GM12878 (cell line): ENCODE results near the gene POLR3A. TPM values are rescaled to one million over a fixed set of nuclear protein-coding genes. Genes with fewer than 3 reads are reported as not detected.
A peak's percentile ranks its signal among the peaks of the same experiment; 100 is the strongest.

Source experiments
- BACH1 ChIP-seq: fragments of 450-650 bp; IDR thresholded peaks from 2 replicates; pipeline ENCODE4 v1.6.1; 2017; ENCODE audit warnings: mild to moderate bottlenecking, borderline replicate concordance
- CBFB ChIP-seq: IDR thresholded peaks from 2 replicates; pipeline ENCODE4 v1.6.1; 2016; ENCODE audit warnings: antibody characterized with exemption, low read depth
- CEBPB ChIP-seq, 2 experiments: fragments of 150-350 bp in 1 of 2; IDR thresholded peaks; 2 replicates each; pipeline ENCODE4 v1.6.1; 2012 to 2014; ENCODE audit warnings: low read depth in 2 of 2, low read length in 2 of 2, borderline replicate concordance in 1 of 2, inconsistent platforms in 1 of 2
- CREB1 ChIP-seq: IDR thresholded peaks from 2 replicates; pipeline ENCODE4 v1.6.1; 2012; ENCODE audit warnings: low read depth, mild to moderate bottlenecking, inconsistent platforms
- DPF2 ChIP-seq: fragments of 450-650 bp; IDR thresholded peaks from 2 replicates; pipeline ENCODE4 v1.6.1; 2017; ENCODE audit warnings: mild to moderate bottlenecking
- ELK1 ChIP-seq: IDR thresholded peaks from 2 replicates; pipeline ENCODE4 v1.6.1; 2012; ENCODE audit warnings: low read depth, low read length, improper control_type of control experiment
- HDAC6 ChIP-seq: fragments of 200-600 bp; sonication (generic); IDR thresholded peaks from one replicate; pipeline ENCODE4 v1.8.0; 2017; ENCODE audit warnings: antibody characterized with exemption; ENCODE audit not compliant: unreplicated experiment
- IKZF2 ChIP-seq, 2 experiments: fragments of 450-650 bp; IDR thresholded peaks; 2 replicates each; pipeline ENCODE4 v1.6.1; 2017; ENCODE audit warnings: mild to moderate bottlenecking in 2 of 2, moderate library complexity in 2 of 2
- JUNB ChIP-seq: IDR thresholded peaks from 2 replicates; pipeline ENCODE4 v1.6.1; 2016; ENCODE audit warnings: antibody characterized with exemption, mild to moderate bottlenecking
- LARP7 ChIP-seq: fragments of 450-650 bp; IDR thresholded peaks from 2 replicates; pipeline ENCODE4 v1.6.1; 2017; ENCODE audit warnings: mild to moderate bottlenecking
- MYB ChIP-seq: fragments of 150-350 bp; IDR thresholded peaks from 2 replicates; pipeline ENCODE4 v1.6.1; 2014; ENCODE audit warnings: mild to moderate bottlenecking, low read depth, low read length, borderline replicate concordance
- NBN ChIP-seq: fragments of 450-650 bp; IDR thresholded peaks from 2 replicates; pipeline ENCODE4 v1.6.1; 2016
- NR2C2 ChIP-seq: IDR thresholded peaks from 2 replicates; pipeline ENCODE4 v1.6.1; 2011; ENCODE audit warnings: borderline replicate concordance, low read depth; ENCODE audit not compliant: control insufficient read depth, insufficient read length
- PBX3 ChIP-seq: IDR thresholded peaks from 2 replicates; pipeline ENCODE4 v1.6.1; 2011; ENCODE audit warnings: mild to moderate bottlenecking, low read depth, low read length, moderate library complexity; ENCODE audit not compliant: insufficient replicate concordance
- POLR2A ChIP-seq: IDR thresholded peaks from 2 replicates; pipeline ENCODE4 v1.6.1; 2011; ENCODE audit warnings: low read depth, mild to moderate bottlenecking, low read length
- POLR2AphosphoS2 ChIP-seq: IDR thresholded peaks from 2 replicates; pipeline ENCODE4 v1.6.1; 2011; ENCODE audit warnings: low read depth, mild to moderate bottlenecking, low read length, improper control_type of control experiment, moderate library complexity
- POU2F2 ChIP-seq: IDR thresholded peaks from 3 replicates; pipeline ENCODE4 v1.6.1; 2011; ENCODE audit warnings: low read depth, mild to moderate bottlenecking, low read length, borderline replicate concordance
- RBBP5 ChIP-seq: fragments of 200-600 bp; sonication (generic); conservative IDR thresholded peaks from 2 replicates; pipeline ENCODE4 v1.6.1; 2016
- RELB ChIP-seq: fragments of 450-650 bp; IDR thresholded peaks from 2 replicates; pipeline ENCODE4 v1.6.1; 2017; ENCODE audit warnings: low read depth, mild to moderate bottlenecking, moderate library complexity
- SIN3A ChIP-seq: IDR thresholded peaks from 2 replicates; pipeline ENCODE4 v1.6.1; 2012; ENCODE audit warnings: low read depth, low read length, improper control_type of control experiment
- STAT3 ChIP-seq: IDR thresholded peaks from 2 replicates; pipeline ENCODE4 v1.6.1; 2011; ENCODE audit warnings: low read depth, low read length, improper control_type of control experiment
- TAF1 ChIP-seq: IDR thresholded peaks from 2 replicates; pipeline ENCODE4 v1.6.1; 2011; ENCODE audit warnings: mild to moderate bottlenecking, low read depth, low read length, borderline replicate concordance
- TCF7 ChIP-seq: IDR thresholded peaks from 2 replicates; pipeline ENCODE4 v1.6.1; 2014; ENCODE audit warnings: antibody characterized with exemption, borderline replicate concordance
- ZNF384 ChIP-seq: IDR thresholded peaks from 2 replicates; pipeline ENCODE4 v1.6.1; 2012; ENCODE audit warnings: low read depth, mild to moderate bottlenecking, low read length, improper control_type of control experiment, borderline replicate concordance
- ZSCAN29 ChIP-seq: fragments of 450-650 bp; IDR thresholded peaks from 2 replicates; pipeline ENCODE4 v1.6.1; 2017; ENCODE audit warnings: mild to moderate bottlenecking, moderate library complexity
- polyA plus RNA-seq, 11 experiments: library from polyadenylated mRNA; depleted of rRNA in 4 of 11; unstranded in 6 of 11; stranded (reverse) in 5 of 11; fragments of >200 nt; fragmentation: Nextera tagmentation in 4 of 11; fragmentation: Illumina TruSeq in 1 of 11; extraction: Ambion mirVana in 4 of 11; extraction: Trizol in 1 of 11; gene quantifications; 1 replicate in 1 of 11; 2 replicates in 10 of 11; pipeline versions ENCODE4 v1.2.1 to v1.2.3, GENCODE V29; 2011 to 2016; ENCODE audit warnings: inconsistent platforms in 2 of 11, missing spikeins in 2 of 11, low read depth in 1 of 11
- total RNA-seq, 4 experiments: library from RNA; depleted of rRNA in 3 of 4; stranded (reverse); fragments of >200 nt in 3 of 4; fragmentation: Illumina TruSeq in 1 of 4; extraction: Trizol in 1 of 4; gene quantifications; 2 replicates each; pipeline versions ENCODE4 v1.2.1 to v1.2.3, GENCODE V29; 2013 to 2021
- TF ChIP-seq, protein P1 (sequence below): fragments of 450-650 bp; IDR thresholded peaks from 2 replicates; pipeline ENCODE4 v1.6.1; 2018; ENCODE audit warnings: borderline replicate concordance, mild to moderate bottlenecking; ENCODE audit not compliant: partially characterized antibody

The POLR3A gene
- total and polyA plus RNA-seq, 10 of the 15 experiments (the other 5 are each of a cell fraction or from before 2014, with no cell fraction given), result 5.4 to 20.4 (median 14.4) TPM

DNA sequence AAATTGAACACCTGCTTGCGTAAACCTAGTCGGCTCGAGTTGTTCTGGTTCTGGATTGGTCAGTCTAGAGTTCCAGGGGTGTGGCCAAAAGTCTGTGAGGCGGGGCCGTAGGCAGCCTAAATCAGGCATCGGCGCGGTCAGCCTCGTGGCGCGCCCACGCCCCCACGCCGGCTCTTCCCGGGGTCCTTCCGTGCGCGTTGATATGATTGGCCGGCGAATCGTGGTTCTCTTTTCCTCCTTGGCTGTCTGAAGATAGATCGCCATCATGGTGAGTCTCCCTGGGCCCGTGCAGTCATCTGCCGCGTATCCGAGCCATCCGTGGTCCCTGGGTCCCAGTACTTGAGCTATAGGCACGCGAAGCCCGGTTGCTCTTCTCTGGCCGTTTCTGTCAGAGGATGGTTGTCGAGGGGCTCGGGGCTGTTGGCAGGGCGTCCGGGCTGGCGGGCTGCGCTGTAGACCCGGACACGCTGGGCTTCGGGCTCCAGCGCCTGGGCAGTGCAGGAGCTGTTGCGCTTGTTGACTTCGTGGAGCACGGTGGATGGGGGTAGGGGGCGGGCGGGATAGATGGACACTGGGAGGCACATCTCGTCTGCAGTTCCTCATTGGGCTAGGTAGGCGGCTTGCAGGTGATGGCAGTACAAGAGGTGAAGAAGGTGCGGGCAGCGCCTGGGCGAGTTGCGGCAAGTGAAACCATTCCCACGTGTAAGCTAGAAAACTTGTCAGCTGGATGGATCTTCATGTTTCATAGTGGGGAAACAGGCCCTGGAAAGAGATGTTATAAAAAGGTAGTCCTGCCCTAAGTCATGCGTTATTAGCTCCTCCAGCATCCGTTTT, 4.5 kb upstream of the POLR3A start, which contains the start of gene RPS24 (continued):
- TF ChIP-seq TCF7 (no peak), LARP7 (peak; percentile 86), ZNF384 (no peak), POLR2A (peak; percentile 100), ELK1 (0 out of 2 replicates have a peak, but pooled peaks have one; percentile 20), RELB (0 out of 2 replicates have a peak, but pooled peaks have one; percentile 59), CBFB (peak; percentile 96), PBX3 (no peak), CEBPB (IDR thresholded peaks at IDR 0.05; ENCODE audit: borderline replicate concordance in 1 of 2, low read depth in 2 of 2, low read length in 2 of 2) (no peak), POLR2AphosphoS2 (peak; percentile 98), MYB (peak; percentile 49; the same call in 1 of the 2 replicates), NR2C2 (no peak), ZSCAN29 (peak; percentile 73), RBBP5 (no peak; the same call in 1 of the 2 replicates), NBN (peak; percentile 91; the same call in 1 of the 2 replicates), CREB1 (peak; percentile 77), DPF2 (peak; percentile 60; the same call in 1 of the 2 replicates), HDAC6 (peak; percentile 83), IKZF2 (IDR thresholded peaks at IDR 0.05) (peak; percentile 16 to 39; a peak in 1 of 4 replicates), STAT3 (peak; percentile 45; the same call in 1 of the 2 replicates), TAF1 (peak; percentile 99), POU2F2 (peak; percentile 95), SIN3A (peak; percentile 65; the same call in 1 of the 2 replicates), JUNB (no peak), BACH1 (peak; percentile 85)
- TF ChIP-seq, protein P1, sequence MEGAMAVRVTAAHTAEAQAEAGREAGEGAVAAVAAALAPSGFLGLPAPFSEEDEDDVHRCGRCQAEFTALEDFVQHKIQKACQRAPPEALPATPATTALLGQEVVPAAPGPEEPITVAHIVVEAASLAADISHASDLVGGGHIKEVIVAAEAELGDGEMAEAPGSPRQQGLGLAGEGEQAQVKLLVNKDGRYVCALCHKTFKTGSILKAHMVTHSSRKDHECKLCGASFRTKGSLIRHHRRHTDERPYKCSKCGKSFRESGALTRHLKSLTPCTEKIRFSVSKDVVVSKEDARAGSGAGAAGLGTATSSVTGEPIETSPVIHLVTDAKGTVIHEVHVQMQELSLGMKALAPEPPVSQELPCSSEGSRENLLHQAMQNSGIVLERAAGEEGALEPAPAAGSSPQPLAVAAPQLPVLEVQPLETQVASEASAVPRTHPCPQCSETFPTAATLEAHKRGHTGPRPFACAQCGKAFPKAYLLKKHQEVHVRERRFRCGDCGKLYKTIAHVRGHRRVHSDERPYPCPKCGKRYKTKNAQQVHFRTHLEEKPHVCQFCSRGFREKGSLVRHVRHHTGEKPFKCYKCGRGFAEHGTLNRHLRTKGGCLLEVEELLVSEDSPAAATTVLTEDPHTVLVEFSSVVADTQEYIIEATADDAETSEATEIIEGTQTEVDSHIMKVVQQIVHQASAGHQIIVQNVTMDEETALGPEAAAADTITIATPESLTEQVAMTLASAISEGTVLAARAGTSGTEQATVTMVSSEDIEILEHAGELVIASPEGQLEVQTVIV, result no peak
